Activated T-helper 1 cell treated with anti-CD3 and anti-CD28 coated beads, Interleukin-2, amount 50 U/mL, for 16 hours (primary cell): ENCODE results near the gene SLC38A5.
A peak's percentile ranks its signal among the peaks of the same experiment; 100 is the strongest.

ENCODE experiments used
- DNase-seq, 2 donors: peaks; one replicate each; pipeline ENCODE4 v3.0.0-alpha.2; 2020; ENCODE audit warnings: low read depth in 1 of 2, low spot score in 1 of 2

Gene SLC38A5

DNA sequence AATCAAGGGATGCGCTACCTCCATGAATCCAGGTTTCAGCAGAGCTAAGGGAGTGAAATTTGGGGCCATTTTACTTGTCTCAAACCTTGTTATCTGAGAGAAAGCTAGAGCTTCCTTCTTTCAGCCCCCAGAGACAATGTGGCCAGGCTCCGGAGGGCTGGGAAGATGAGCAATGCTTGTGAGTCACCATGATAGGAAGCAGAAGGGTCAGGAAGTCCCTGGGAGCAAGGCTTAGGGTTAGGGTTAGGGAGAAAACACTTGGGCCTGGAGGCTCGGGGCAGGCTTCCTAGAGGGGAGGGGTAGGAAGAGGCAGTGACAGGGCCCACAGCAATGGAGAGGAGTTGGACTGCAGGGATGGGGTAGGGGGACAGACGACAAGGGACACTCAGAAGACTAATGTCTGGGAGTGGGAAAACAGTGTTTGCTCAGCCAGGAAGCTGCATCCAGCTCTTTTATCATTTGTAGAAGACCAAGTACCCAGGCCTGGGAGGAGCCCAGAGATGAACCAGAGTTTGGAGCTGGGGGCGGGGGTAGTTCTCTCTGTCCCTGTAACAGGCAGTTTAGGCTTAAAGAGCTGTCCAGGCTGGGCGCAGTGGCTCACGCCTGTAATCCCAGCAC lies 22.3 kb upstream of the SLC38A5 start:
- no peak for DNase-seq

DNA sequence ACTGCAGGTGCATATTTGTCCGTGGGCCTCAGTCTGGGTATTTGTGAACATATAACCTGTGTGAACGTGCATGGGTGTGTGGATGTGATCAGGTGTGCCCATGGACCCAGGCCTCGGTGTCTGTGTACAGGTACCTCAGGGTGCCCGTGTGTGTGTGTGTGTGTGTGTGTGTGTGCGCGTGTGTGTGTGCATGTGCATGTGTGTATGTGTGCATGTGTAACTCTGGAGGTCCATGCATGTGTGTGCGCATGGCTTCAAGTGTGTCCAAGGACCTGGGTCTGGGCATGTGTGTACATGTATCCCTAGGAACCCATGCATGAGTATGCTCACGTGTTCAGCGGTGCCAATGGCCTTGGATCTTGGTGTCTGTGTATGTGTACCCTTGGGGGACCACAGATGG lies 21.7 kb upstream of the SLC38A5 start:
- no peak for DNase-seq

DNA sequence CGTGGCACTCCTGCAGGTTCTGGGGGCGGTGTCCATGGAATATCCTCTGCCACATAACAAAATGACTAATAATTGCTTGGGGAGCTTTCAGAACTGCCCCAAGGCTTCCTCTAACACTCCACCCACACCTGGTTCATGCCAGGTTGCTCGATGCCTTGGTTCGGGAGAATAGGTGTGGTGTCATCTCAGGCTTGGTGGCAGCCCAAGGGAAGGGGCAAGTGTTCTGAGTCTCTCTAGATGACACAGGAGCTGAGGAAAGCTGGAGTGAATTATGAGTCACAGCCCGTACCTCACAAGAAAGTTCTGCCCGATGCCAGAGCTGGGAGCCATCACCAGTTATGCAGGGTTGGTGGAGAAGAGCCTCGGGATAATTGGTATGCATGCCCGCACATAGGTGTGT lies 20.6 kb upstream of the SLC38A5 start:
- DNase-seq: no peak

GRCh38 chrX:48489892-48490291 lies 19.8 kb upstream of the SLC38A5 start:
- DNase-seq: no peak

DNA sequence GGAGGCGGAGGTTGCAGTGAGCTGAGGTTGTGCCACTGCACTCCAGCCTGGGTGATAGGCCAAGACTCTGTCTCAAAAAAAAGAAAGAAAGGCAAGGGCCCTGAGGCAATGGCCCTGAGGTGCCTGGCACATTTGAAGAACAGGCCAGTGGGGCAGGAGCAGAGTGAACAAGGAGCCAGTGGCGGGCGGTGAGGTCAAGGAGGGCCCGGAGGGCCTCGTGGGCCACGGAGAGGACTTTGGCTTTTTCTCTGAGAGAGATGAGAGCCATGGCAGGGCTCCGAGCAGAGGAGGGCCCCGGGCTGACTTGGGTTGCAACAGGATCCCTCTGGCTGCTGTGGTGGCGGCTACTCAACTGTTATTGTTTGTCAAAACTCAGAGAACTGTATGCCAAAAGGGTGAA lies 19.2 kb upstream of the SLC38A5 start:
- no peak for DNase-seq

DNA sequence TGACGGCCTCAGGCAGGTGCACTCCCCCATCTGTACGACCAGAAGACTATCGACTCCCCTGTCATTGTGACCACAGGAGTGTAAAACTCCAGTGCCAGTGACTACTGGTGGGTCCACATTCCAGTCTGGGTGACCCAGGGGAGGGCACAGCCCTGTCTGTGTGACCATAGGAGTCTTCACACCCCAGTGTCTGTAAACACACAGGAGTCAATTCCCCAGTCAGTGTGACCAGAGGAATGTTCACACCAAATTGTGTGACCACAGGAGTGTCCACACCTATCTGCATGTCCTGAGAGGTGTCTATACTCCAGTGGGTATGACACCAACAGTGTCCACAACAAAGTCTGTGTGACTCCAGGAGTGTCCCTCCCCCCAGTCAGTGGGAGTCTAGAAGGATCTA lies 18.0 kb upstream of the SLC38A5 start:
- no peak for DNase-seq

GRCh38 chrX:48487362-48487798 lies 17.3 kb upstream of the SLC38A5 start:
- no peak for DNase-seq

DNA sequence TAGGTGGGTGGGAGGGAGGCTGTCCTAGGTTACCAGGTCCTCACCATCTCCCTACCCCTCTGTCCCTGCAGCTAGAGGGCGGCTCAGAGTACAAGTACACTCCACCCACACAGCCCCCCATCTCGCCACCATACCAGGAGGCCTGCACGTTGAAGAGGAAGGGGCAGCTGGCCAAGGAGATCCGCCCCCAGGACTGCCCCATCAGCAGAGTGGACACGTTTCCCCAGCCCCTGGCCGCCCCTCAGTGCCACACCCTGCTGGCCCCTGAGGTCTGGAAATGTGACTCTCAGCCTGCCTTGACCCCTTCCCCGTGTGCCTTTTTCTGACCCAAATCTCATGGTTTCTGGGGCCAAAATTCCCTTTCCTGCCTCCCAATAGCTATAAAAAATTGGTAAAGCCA lies 12.5 kb upstream of the SLC38A5 start:
- DNase-seq: no peak

DNA sequence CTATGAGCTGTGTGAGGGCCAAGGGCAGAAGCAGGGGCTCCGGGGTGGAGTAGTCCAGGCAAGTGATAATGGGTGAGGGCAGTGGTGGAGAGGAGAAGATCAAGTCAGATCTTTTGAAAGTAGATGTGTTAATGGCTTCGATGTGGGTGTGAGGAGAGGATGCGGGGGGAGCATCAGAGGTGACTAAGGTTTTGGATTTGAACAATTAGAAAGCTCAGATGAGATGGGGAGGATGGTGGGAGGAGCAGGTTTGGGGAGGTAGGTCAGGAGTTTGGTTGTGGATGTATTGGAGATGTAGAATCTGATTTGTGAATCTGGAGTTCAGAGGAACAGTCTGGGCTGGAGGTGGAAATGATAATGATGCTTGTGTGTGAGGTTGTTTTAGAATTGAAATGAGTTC lies 10.5 kb upstream of the SLC38A5 start:
- no peak for DNase-seq

DNA sequence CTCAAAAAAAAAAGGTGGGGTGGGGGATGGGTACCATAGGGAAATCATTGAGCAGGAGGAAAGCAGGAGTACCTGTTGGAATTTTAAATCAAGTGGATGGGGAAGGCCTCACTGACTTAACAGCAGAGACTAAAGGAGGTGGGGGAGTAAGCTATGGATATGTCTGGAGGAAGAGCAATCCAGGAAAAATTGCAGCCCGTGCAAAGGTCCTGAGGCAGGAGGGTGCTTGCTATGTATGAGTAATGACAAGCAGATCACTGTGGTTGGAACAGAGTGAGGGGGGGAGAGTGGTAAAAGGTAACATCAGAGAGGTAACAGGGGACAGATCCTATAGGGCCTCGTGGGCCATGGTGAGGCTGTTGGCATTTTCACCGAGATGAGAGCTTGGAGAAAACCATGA lies 10.1 kb upstream of the SLC38A5 start:
- no peak for DNase-seq

- no peak for DNase-seq
Measured at GRCh38 chrX:48478806-48479205, 8.7 kb upstream of the SLC38A5 start.

DNA sequence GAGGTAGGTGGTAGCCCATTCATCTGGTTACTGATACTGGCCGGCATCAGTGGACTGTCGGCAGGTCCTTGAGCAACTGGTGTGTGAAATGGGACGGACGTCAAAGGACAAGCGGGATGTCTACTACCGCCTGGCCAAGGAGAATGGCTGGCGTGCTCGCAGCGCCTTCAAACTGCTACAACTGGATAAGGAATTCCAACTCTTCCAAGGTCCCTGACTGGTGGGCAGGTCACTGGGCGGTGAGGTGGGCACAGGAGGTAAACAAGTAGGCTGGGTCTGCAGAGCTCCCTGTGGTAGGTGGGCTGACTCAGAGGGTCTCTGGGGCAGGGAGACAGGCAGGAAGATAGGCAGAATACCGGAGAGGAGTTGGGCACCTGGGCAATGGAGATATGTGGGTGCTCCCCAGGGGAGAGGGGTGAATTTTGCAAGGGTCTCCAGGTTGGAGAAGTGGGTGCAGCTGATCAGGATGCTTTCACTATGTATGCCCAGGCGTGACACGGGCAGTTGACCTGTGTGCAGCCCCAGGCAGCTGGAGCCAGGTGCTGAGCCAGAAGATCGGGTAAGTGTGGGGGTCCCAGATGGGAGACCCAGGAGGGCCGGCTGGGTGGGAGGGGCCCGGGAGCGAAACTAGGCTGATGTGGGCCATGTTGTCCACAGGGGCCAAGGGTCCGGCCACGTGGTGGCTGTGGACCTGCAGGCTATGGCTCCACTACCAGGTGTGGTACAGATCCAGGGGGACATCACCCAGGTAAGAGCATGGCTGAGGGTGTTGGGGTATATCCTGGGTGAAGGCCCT lies 8.1 kb upstream of the SLC38A5 start:
- DNase-seq: no peak

DNA sequence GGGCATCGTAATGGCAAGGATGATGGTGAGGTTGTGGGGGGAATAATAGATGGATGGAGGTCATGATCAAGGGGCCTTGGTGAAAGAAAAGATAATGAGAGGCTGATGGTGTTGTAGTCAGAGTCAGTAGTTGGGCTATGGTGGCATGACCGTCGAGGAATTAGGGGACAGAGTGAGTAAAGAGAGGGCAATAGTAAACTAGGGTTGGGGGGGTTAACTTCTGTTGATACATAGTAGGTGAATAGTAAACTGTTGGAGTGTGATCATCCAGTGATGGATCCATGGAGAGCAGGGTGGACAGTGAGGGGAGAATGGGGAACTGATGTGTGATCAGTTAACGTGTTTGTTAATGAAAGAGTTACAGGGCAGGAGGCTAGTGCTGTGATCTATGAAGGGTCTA lies 6.9 kb upstream of the SLC38A5 start:
- no peak for DNase-seq

GRCh38 chrX:48475774-48476577 lies 5.9 kb upstream of the SLC38A5 start, which contains the start of gene FTSJ1:
Gene FTSJ1 (plus strand): TSS chrX:48476199. CDS start chrX:48478048, 1,849 bp downstream.
- peak; percentile 67 to 82 for DNase-seq

DNA sequence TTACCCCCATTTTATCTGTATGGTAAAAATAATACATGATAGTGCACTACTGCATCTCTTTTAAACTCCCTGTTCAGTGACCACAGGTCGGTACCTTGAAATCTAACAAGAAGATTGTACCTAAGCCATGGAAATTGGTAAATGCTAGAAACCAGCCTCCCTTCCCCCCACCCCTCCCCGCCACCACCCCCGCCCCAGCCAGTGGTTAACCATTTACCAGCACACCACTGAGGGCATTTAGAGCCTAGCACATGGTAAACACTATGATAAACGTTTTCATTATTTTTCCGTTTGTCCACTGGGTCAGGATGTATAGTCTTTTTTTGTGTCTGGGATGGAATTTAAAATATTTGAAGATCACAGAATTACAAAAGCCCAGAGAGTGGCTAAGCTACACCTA lies 5.2 kb upstream of the SLC38A5 start:
- DNase-seq: no peak

GRCh38 chrX:48474581-48474980 lies 4.5 kb upstream of the SLC38A5 start:
- no peak for DNase-seq

- DNase-seq: no peak
Measured at GRCh38 chrX:48474127-48474526, 4.1 kb upstream of the SLC38A5 start.

DNA sequence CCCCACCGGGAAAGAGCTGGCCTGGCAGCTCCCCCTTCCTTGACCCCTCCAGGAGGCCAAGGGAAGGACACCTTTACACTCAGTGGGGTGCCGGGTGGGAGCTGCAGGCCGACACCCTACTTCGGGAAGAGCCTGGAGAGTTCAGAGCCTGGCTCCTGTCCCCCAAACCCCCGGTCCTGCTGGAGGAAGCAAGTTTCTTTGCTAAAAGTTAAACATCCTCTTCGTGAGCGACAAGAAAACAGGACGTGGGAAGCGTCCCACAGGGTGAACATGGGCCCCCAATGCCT lies 3.6 kb upstream of the SLC38A5 start:
- DNase-seq: no peak

DNA sequence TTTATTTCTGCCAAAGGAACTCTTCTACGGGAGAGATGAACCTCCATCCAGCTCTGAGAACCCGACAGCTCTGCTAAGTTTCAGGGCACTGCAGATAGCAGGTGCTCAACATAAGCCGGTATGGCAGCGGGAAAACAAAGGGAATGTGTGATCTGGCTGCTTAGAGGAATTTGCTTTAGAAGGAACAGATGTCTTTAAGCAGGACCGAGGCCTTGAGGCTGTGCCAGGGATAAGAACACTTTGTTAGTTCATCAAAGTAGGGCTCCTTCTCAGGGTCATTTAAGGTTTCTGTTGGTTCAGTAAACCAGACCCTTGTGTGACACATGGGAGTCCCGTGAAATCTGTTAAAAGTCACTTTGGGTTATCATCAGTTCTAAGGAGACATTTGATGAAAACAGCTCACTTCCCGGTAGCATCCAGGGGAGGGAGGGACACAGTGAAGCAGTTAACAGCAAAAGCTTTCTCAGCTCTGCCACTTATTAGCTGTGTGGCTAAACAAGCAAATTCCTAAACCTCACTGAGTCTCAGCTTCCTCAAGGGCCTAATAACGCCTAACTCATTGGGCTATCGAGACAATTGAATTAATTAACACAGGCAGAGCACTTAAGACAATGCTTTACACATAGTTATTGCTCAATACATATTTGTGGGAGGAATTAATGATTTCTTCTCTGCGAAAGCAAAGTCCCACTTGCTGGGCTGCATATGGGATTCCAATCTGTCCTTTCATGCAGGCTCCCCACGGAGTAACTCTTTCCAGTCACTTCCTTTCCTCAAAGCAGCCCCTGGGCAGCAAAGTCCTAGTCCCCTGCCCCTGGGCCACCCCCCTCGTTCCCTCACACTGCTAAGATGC lies 3.0 kb upstream of the SLC38A5 start:
- DNase-seq: no peak

DNA sequence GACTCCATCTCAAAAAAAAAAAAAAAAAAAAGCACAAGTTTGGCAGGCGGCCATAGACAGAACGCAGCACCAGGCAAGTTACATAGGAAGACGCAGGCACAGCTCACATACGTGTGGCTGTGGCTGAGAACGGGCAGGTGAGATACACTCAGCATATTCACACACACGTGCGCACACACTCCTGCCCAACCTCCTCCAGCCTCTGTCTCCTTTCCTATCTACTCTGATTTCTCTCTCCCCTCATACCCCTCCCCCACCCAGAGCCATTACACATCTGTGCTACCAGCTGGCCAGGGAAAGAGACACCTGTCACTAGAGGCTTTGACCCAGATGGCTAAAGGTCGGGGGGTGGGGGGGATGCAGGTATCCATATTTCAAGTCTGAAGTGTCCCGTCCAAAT lies 2.2 kb upstream of the SLC38A5 start:
- DNase-seq: no peak

GRCh38 chrX:48471504-48471903 lies 1.4 kb upstream of the SLC38A5 start:
- no peak for DNase-seq

- no peak for DNase-seq
Measured at GRCh38 chrX:48470833-48471118, 716 bp upstream of the SLC38A5 start.
